IMR-90 (cell line): Measurements from ENCODE around the gene USP25. TPM values are rescaled to one million over a fixed set of nuclear protein-coding genes. Genes with fewer than 3 reads are reported as not detected.

ENCODE experiments used
- ATAC-seq: fragments of 200-7000 bp; cut with Tn5 transposase; 2 replicates; pipeline ENCODE4 v1.9.1; 2020; ENCODE audit warnings: low read depth, mild to moderate bottlenecking, moderate library complexity
- BruUV-seq: library from RNA; stranded (reverse); fragments of 400-500 nt; replicated peaks from 2 replicates; lab custom pipeline; 2021; lab: Mats Ljungman, UMichigan
- CTCF ChIA-PET: fragments of 300-600 bp; formaldehyde crosslinking; extraction: SDS; loops from one replicate; lab custom pipeline; 2021; ENCODE audit warnings: antibody characterized with exemption; lab: Yijun Ruan, JAX
- POLR2A ChIA-PET: fragments of 300-600 bp; sonication (Branson Sonifier 250); formaldehyde crosslinking; loops from one replicate; lab custom pipeline; 2022; ENCODE audit warnings: antibody characterized with exemption; ENCODE audit not compliant: unreplicated experiment; lab: Charles Lee
- DNase-seq: peaks from one replicate; pipeline ENCODE4 v3.0.0; 2013
- H2AFZ ChIP-seq: replicated peaks from 2 replicates; pipeline ENCODE3; 2013; ENCODE audit warnings: low read length, mild to moderate bottlenecking; ENCODE audit not compliant: poor library complexity
- H2AK5ac ChIP-seq: 2 replicates; pipeline ENCODE4 v1.6.1; 2013; ENCODE audit warnings: low read depth, low read length, inconsistent platforms
- H2AK9ac ChIP-seq: replicated peaks from 2 replicates; pipeline ENCODE3; 2013; ENCODE audit warnings: mild to moderate bottlenecking, low read depth, low read length, moderate library complexity; ENCODE audit not compliant: poor library complexity
- H2BK120ac ChIP-seq: 2 replicates; pipeline ENCODE4 v1.6.1; 2013; ENCODE audit warnings: low read depth, low read length, inconsistent platforms
- H2BK15ac ChIP-seq: 3 replicates; pipeline ENCODE4 v1.6.1; 2013; ENCODE audit warnings: low read depth, low read length, inconsistent platforms
- H2BK20ac ChIP-seq: 2 replicates; pipeline ENCODE4 v1.6.1; 2013; ENCODE audit warnings: low read depth, mild to moderate bottlenecking, inconsistent platforms, low read length, moderate library complexity
- H2BK5ac ChIP-seq: 2 replicates; pipeline ENCODE4 v1.6.1; 2013; ENCODE audit warnings: mild to moderate bottlenecking, low read depth, low read length, inconsistent platforms; ENCODE audit not compliant: poor library complexity, severe bottlenecking
- H3K14ac ChIP-seq: replicated peaks from 2 replicates; pipeline ENCODE4 v1.6.1; 2013; ENCODE audit warnings: low read depth, low read length, inconsistent platforms
- H3K18ac ChIP-seq: 2 replicates; pipeline ENCODE4 v1.6.1; 2013; ENCODE audit warnings: low read depth, low read length, control low read depth
- H3K23ac ChIP-seq: 2 replicates; pipeline ENCODE4 v1.6.1; 2013; ENCODE audit warnings: low read depth, low read length, inconsistent platforms
- H3K27ac ChIP-seq: 2 replicates; pipeline ENCODE4 v1.5.1; 2013; ENCODE audit warnings: mild to moderate bottlenecking, control low read depth, low read length; ENCODE audit not compliant: insufficient read depth
- H3K27me3 ChIP-seq: 2 replicates; pipeline ENCODE4 v1.6.1; 2013; ENCODE audit warnings: low read length; ENCODE audit not compliant: control insufficient read depth, insufficient read depth
- H3K36me3 ChIP-seq: 2 replicates; pipeline ENCODE4 v1.6.1; 2013; ENCODE audit warnings: low read length, mixed read lengths; ENCODE audit not compliant: control insufficient read depth, insufficient read depth
- H3K4ac ChIP-seq: 2 replicates; pipeline ENCODE4 v1.6.1; 2013; ENCODE audit warnings: low read depth, low read length, inconsistent platforms
- H3K4me1 ChIP-seq: 2 replicates; pipeline ENCODE4 v1.6.1; 2013; ENCODE audit warnings: low read length, mixed read lengths; ENCODE audit not compliant: control insufficient read depth, insufficient read depth
- H3K4me2 ChIP-seq: 2 replicates; pipeline ENCODE4 v1.6.1; 2013; ENCODE audit warnings: low read depth, mild to moderate bottlenecking, control low read depth, low read length, moderate library complexity
- H3K4me3 ChIP-seq: 2 replicates; pipeline ENCODE4 v1.5.1; 2013; ENCODE audit warnings: low read depth, mild to moderate bottlenecking, control low read depth, low read length, moderate library complexity; ENCODE audit not compliant: insufficient read depth
- H3K56ac ChIP-seq: 2 replicates; pipeline ENCODE4 v1.6.1; 2013; ENCODE audit warnings: low read length, inconsistent platforms; ENCODE audit not compliant: insufficient read depth; ENCODE audit errors: extremely low read depth
- H3K79me1 ChIP-seq, 2 experiments: 2 replicates each; pipeline ENCODE4 v1.6.1; 2013; ENCODE audit warnings: low read length in 2 of 2, inconsistent platforms in 1 of 2, low read depth in 1 of 2
- H3K9ac ChIP-seq: 2 replicates; pipeline ENCODE4 v1.6.1; 2013; ENCODE audit warnings: low read depth, low read length, control low read depth
- H3K9me1 ChIP-seq: 2 replicates; pipeline ENCODE4 v1.6.1; 2013; ENCODE audit warnings: low read length, inconsistent platforms; ENCODE audit not compliant: insufficient read depth
- H3K9me3 ChIP-seq: 2 replicates; pipeline ENCODE4 v1.6.1; 2013; ENCODE audit warnings: low read length; ENCODE audit not compliant: control insufficient read depth, insufficient read depth
- H4K20me1 ChIP-seq: 2 replicates; pipeline ENCODE4 v1.6.1; 2013; ENCODE audit warnings: low read length, inconsistent platforms; ENCODE audit not compliant: insufficient read depth
- H4K5ac ChIP-seq: 2 replicates; pipeline ENCODE4 v1.6.1; 2013; ENCODE audit warnings: mild to moderate bottlenecking, low read depth, low read length, control low read depth
- H4K8ac ChIP-seq, 2 experiments: 2 replicates each; pipeline ENCODE4 v1.6.1; 2013; ENCODE audit warnings: low read depth in 2 of 2, low read length in 2 of 2, control low read depth in 1 of 2, inconsistent platforms in 1 of 2
- H4K91ac ChIP-seq: 2 replicates; pipeline ENCODE4 v1.6.1; 2013; ENCODE audit warnings: low read depth, low read length, inconsistent platforms; ENCODE audit not compliant: insufficient read depth
- CEBPB ChIP-seq: IDR thresholded peaks from 2 replicates; pipeline ENCODE4 v1.6.1; 2012; ENCODE audit warnings: low read depth, low read length, improper control_type of control experiment
- CHD1 ChIP-seq: IDR thresholded peaks from 2 replicates; pipeline ENCODE4 v1.6.1; 2012; ENCODE audit warnings: low read depth, low read length, improper control_type of control experiment
- MXI1 ChIP-seq: IDR thresholded peaks from 2 replicates; pipeline ENCODE4 v1.6.1; 2012; ENCODE audit warnings: low read depth, mild to moderate bottlenecking, low read length, moderate library complexity, borderline replicate concordance
- POLR2A ChIP-seq: IDR thresholded peaks from 2 replicates; pipeline ENCODE4 v1.6.1; 2012; ENCODE audit warnings: mild to moderate bottlenecking, low read depth, low read length
- WGBS, 2 experiments: methylation state at CpG; one replicate each; pipeline versions ENCODE4 v1.1.5 to v1.1.7; 2013; ENCODE audit warnings: missing lambda C conversion rate in 2 of 2; ENCODE audit not compliant: insufficient read length in 1 of 2; ENCODE audit errors: extremely low coverage in 2 of 2; 5-methylcytosine and 5-hydroxymethylcytosine counted together
- dilution Hi-C: fragments of 300-500 bp; cut with HindIII; formaldehyde crosslinking; loops from one replicate; pipeline ENCODE4 v1.14.3; 2018; ENCODE audit warnings: low sequenced_read_pairs; ENCODE audit not compliant: unreplicated experiment
- in situ Hi-C: fragments of 300-500 bp; cut with MboI; formaldehyde crosslinking; loops from 3 replicates; pipeline ENCODE4 v1.14.3; 2019; ENCODE audit warnings: low sequenced_read_pairs, inconsistent platforms, mixed read lengths
- intact Hi-C: fragments of 100-400 bp; cut with micrococcal nuclease; formaldehyde crosslinking; loops from 2 replicates; pipeline ENCODE4 v1.10.0; 2022
- polyA plus RNA-seq, 3 experiments: library from polyadenylated mRNA; depleted of rRNA; stranded (reverse); fragments of >200 nt; gene quantifications; 2 replicates each; pipeline ENCODE4 v1.2.3, GENCODE V29; 2012; ENCODE audit warnings: low replicate concordance in 1 of 3
- total RNA-seq: library from RNA; depleted of rRNA; stranded (reverse); fragments of >200 nt; gene quantifications from 2 replicates; pipeline ENCODE4 v1.2.3, GENCODE V29; 2012

USP25 gene
- total and polyA plus RNA-seq, 2 of the 4 experiments (the other 2 are of a cell fraction), result 9.3 to 23.3 TPM

GRCh38 chr21:15759469-15759868, 29.7 kb downstream of the USP25 start:
- no peak overlapping the region for H3K23ac ChIP-seq
- in situ Hi-C loops, result no loop called here
- no peak overlapping the region for H3K56ac ChIP-seq
- H2AK9ac ChIP-seq, result no peak overlapping the region
- no peak overlapping the region for H4K91ac ChIP-seq
- H2BK15ac ChIP-seq, result no peak overlapping the region
- intact Hi-C loops, result no loop called here
- no peak overlapping the region for H4K8ac ChIP-seq
- H2BK5ac ChIP-seq, result no peak overlapping the region
- no peak overlapping the region for H3K14ac ChIP-seq
- WGBS, 2 experiments, result no CpG with 5 or more reads among the region's 2 CpGs
- BruUV-seq, result no TSS peak
- H2BK20ac ChIP-seq, result no peak overlapping the region
- H2AK5ac ChIP-seq, result no peak overlapping the region
- H3K79me1 ChIP-seq, result peaks cover 36 to 52% of the 10 kb centered on the region in 2 experiments
- DNase-seq (no peak), ATAC-seq (no peak)
- peaks cover 4% of the 10 kb centered on the region for H3K9me1 ChIP-seq
- dilution Hi-C loops, result no loop called here
- peaks cover 4% of the 10 kb centered on the region; the same call in 1 of the 2 replicates for H4K20me1 ChIP-seq
- H3K9ac ChIP-seq, result no peak overlapping the region
- no peak overlapping the region for H3K18ac ChIP-seq
- H3K9me3 ChIP-seq, result peaks cover 2% of the 10 kb centered on the region; the same call in 1 of the 2 replicates
- POLR2A ChIA-PET, result no interaction called here
- H3K27ac ChIP-seq, result no peak overlapping the region
- peaks cover under 1% of the 10 kb centered on the region; the same call in 1 of the 2 replicates for H3K4me1 ChIP-seq
- H3K27me3 ChIP-seq, result no peaks in the 10 kb centered on the region
- H3K4me2 ChIP-seq, result no peak overlapping the region
- no peak overlapping the region for H2AFZ ChIP-seq
- H2BK120ac ChIP-seq, result no peak overlapping the region
- no peak for TF ChIP-seq CHD1
- TF ChIP-seq POLR2A, result no peak
- no peak for TF ChIP-seq MXI1
- no peak for TF ChIP-seq CEBPB
- no peak overlapping the region for H3K4me3 ChIP-seq
- no peaks in the 10 kb centered on the region for H3K36me3 ChIP-seq
- no peak overlapping the region for H4K5ac ChIP-seq
- H3K4ac ChIP-seq, result no peak overlapping the region
- CTCF ChIA-PET, result no interaction called here
